DND-41 (cell line): ENCODE results near the gene TACR1.
"Not testable (repeated sequence)": the region's sequence is repeated elsewhere in the genome, so short reads cannot be mapped to it uniquely, and the experiment has no call there.

Source experiments
- CTCF ChIP-seq: IDR thresholded peaks from 2 replicates; pipeline ENCODE4 v1.5.1; 2012; ENCODE audit warnings: borderline replicate concordance, low read length, moderate library complexity, mild to moderate bottlenecking; ENCODE audit not compliant: poor library complexity, severe bottlenecking; ENCODE audit errors: extremely low read depth
- EZH2 ChIP-seq: IDR thresholded peaks from 3 replicates; pipeline ENCODE4 v1.6.1; 2012; ENCODE audit warnings: borderline replicate concordance, low read depth, mild to moderate bottlenecking, moderate library complexity, low read length, inconsistent platforms; ENCODE audit not compliant: severe bottlenecking

- TF ChIP-seq EZH2, CTCF: not testable (repeated sequence)
Measured at GRCh38 chr2:75147884-75148283, 51.4 kb downstream of the TACR1 start.
